Stomach (tissue), 9 donors: ENCODE measurements around the gene BAIAP3. TPM values are rescaled to one million over a fixed set of nuclear protein-coding genes. Genes with fewer than 3 reads are reported as not detected.

ENCODE experiments used
- DNase-seq, 2 donors: peaks; one replicate each; pipeline versions ENCODE4 v3.0.0 to v3.0.0-alpha.2; 2013 to 2019
- H3K27ac ChIP-seq, 5 donors: fragments of 200-600 bp in 4 of 5; sonication (generic) in 4 of 5; one replicate each; pipeline ENCODE4 v1.5.1; 2013 to 2019; ENCODE audit warnings: mild to moderate bottlenecking in 1 of 5, moderate library complexity in 1 of 5
- H3K27me3 ChIP-seq, 3 donors: fragments of 200-600 bp; sonication (generic); one replicate each; pipeline ENCODE4 v1.5.1; 2017 to 2019; ENCODE audit warnings: mixed run types in 1 of 3
- H3K36me3 ChIP-seq, 4 donors: fragments of 200-600 bp; sonication (generic); 1 replicate in 3 of 4; 2 replicates in 1 of 4; pipeline ENCODE4 v1.5.1; 2016 to 2019
- H3K4me1 ChIP-seq, 4 donors: fragments of 200-600 bp; sonication (generic); one replicate each; pipeline ENCODE4 v1.5.1; 2016 to 2019
- H3K4me3 ChIP-seq, 4 donors: fragments of 200-600 bp; sonication (generic) in 3 of 4; one replicate each; pipeline ENCODE4 v1.5.1; 2016 to 2019; ENCODE audit warnings: mild to moderate bottlenecking in 1 of 4
- H3K9me3 ChIP-seq, 4 donors: fragments of 200-600 bp; sonication (generic); one replicate each; pipeline ENCODE4 v1.5.1; 2016 to 2019
- EP300 ChIP-seq: sonication (generic); formaldehyde crosslinking; IDR thresholded peaks from one replicate; pipeline ENCODE4 v1.6.1; 2017; ENCODE audit warnings: antibody characterized with exemption
- POLR2A ChIP-seq, 4 donors: fragments of 450-650 bp; IDR thresholded peaks; one replicate each; pipeline ENCODE4 v1.6.1; 2016; ENCODE audit warnings: antibody characterized with exemption in 4 of 4, control low read depth in 2 of 4, mild to moderate bottlenecking in 1 of 4, moderate library complexity in 1 of 4
- POLR2AphosphoS5 ChIP-seq, 3 donors: sonication (generic); formaldehyde crosslinking; IDR thresholded peaks; one replicate each; pipeline ENCODE4 v1.6.1; 2016; ENCODE audit warnings: antibody characterized with exemption in 3 of 3
- WGBS, 5 donors: extraction: QIAGEN DNeasy Blood & Tissue Kit in 3 of 5; methylation state at CpG; one replicate each; pipeline versions ENCODE4 v1.1.5 to v1.1.7; 2013 to 2018; 5-methylcytosine and 5-hydroxymethylcytosine counted together
- intact Hi-C: fragments of 100-400 bp; cut with DNase I; formaldehyde crosslinking; loops from one replicate; pipeline ENCODE4 v1.15.1; 2023; ENCODE audit warnings: low total_unique reads
- polyA plus RNA-seq, 3 donors: library from polyadenylated mRNA; stranded (reverse); fragments of 200-250 nt; gene quantifications; one replicate each; pipeline ENCODE4 v1.2.3, GENCODE V29; 2013
- total RNA-seq, 5 donors: library from RNA; depleted of rRNA; stranded (reverse); fragments of >200 nt; gene quantifications; one replicate each; pipeline versions ENCODE4 v1.1.0 to v1.2.3, GENCODE V29; 2014 to 2016
- TF ChIP-seq, protein P1 (sequence below), 7 experiments: fragments of 450-650 bp in 4 of 7; fragments of 200-600 bp in 3 of 7; sonication (generic) in 3 of 7; IDR thresholded peaks; one replicate each; pipeline ENCODE4 v1.5.1; 2016 to 2019; ENCODE audit warnings: antibody characterized with exemption in 7 of 7, control low read depth in 2 of 7, mild to moderate bottlenecking in 1 of 7
- donor health status: healthy with polysubstance abuse.
- donor health status: Bipolar disorder and iron deficiency.
- donor health status: healthy.

The BAIAP3 gene
- total and polyA plus RNA-seq, 8 donors = 1.5 to 94.7 (median 4.2) TPM

DNA sequence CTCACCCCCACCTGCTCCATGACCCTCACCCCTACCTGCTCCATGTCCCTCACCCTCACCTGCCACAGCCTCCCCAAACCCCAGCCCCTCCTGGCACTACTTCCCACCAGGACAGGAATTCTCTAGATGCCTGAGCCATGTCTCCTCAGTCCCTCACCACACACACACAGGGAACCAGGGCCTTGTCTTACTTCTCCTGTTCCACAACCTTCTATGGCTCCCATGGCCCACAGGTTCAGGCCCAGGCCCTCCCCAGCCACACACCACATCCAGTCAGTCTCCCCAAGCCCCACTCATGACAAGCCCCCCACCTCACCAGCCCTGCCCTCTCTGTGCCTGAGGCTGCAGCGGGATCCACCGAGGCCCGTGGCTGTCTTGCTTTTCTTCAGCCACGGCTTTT, 27.1 kb upstream of the BAIAP3 start:
- WGBS, 5 donors = 67 to 72% (median 70%) methylated on average over 4 of the region's 4 CpGs
- TF ChIP-seq EP300 = no peak
- TF ChIP-seq, protein P1, sequence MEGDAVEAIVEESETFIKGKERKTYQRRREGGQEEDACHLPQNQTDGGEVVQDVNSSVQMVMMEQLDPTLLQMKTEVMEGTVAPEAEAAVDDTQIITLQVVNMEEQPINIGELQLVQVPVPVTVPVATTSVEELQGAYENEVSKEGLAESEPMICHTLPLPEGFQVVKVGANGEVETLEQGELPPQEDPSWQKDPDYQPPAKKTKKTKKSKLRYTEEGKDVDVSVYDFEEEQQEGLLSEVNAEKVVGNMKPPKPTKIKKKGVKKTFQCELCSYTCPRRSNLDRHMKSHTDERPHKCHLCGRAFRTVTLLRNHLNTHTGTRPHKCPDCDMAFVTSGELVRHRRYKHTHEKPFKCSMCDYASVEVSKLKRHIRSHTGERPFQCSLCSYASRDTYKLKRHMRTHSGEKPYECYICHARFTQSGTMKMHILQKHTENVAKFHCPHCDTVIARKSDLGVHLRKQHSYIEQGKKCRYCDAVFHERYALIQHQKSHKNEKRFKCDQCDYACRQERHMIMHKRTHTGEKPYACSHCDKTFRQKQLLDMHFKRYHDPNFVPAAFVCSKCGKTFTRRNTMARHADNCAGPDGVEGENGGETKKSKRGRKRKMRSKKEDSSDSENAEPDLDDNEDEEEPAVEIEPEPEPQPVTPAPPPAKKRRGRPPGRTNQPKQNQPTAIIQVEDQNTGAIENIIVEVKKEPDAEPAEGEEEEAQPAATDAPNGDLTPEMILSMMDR (IDR thresholded peaks at IDR 0.05) = no peak
- no peak for TF ChIP-seq POLR2AphosphoS5 (IDR thresholded peaks at IDR 0.05)
- no peak for TF ChIP-seq POLR2A (IDR thresholded peaks at IDR 0.05)
- Histone ChIP-seq H3K36me3 (no peaks in the 10 kb centered on the region), H3K27me3 (peaks cover 0 to 23% (median 4%) of the 10 kb centered on the region in 3 donors), H3K27ac (no peak overlapping the region), H3K4me3 (no peak overlapping the region), H3K9me3 (no peaks in the 10 kb centered on the region), H3K4me1 (peaks cover 15 to 37% (median 30%) of the 10 kb centered on the region in 4 donors)
- no peak for DNase-seq
- intact Hi-C loops = no loop called here

DNA sequence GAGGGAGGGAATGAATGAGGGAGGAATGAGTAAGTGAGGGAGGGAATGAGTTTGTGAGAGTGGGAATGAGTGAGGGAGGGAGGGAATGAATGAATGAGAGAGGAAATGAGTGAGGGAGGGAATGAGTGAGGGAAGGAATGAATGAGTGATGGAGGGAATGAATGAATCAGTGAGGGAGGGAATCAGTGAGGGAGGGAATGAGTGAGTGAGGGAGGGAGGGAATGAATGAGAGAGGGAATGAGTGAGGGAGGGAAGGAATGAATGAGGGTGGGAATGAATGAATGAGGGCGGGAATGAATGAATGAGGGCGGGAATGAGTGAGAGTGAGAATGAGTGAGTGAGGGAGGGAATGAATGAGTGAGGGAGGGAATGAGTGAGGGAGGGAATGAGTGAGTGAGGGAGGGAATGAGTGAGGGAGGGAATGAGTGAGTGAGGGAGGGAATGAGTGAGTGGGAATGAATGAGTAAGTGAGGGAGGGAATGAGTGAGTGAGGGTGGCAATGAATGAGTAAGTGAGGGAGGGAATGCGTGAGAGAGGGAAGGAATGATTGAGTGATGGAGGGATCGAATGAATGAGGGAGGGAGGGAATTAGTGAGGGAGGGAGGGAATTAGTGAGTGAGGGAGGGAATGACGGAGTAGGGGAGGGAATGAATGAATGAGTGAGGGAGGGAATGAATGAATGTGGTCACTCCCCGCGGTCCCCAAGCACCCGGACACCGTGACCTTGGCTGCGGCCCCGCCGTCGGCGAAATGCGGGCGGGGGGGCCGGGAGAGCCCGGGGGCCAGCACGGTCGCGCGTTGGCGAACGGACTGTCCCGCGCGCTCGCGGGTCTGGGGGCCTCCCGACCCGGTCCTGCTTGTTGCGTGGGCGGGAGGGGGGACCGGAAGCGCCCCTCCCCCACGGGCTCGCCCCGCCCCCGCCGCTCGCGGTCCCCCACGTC, 25.1 kb upstream of the BAIAP3 start:
- H3K4me3 ChIP-seq = peak overlapping the region; percentile 79 to 97 (median 86)
- peaks cover 28 to 48% (median 41%) of the 10 kb centered on the region in 4 donors for H3K4me1 ChIP-seq
- TF ChIP-seq, protein P1 (IDR thresholded peaks at IDR 0.05) = no peak
- no peak for TF ChIP-seq POLR2AphosphoS5 (IDR thresholded peaks at IDR 0.05)
- no peak for TF ChIP-seq POLR2A (IDR thresholded peaks at IDR 0.05)
- TF ChIP-seq EP300 = no peak
- H3K27me3 ChIP-seq = peaks cover 0 to 5% (median 0%) of the 10 kb centered on the region in 3 donors
- peaks cover 0 to 12% (median 9%) of the 10 kb centered on the region in 4 donors for H3K36me3 ChIP-seq
- intact Hi-C loops = no loop called here
- H3K27ac ChIP-seq = peak overlapping the region; percentile 75 to 98 (median 95)
- H3K9me3 ChIP-seq = no peaks in the 10 kb centered on the region
- no peak for DNase-seq
- WGBS, 5 donors = 5 to 7% (median 6%) methylated on average over 27 to 42 of the region's 43 CpGs

DNA sequence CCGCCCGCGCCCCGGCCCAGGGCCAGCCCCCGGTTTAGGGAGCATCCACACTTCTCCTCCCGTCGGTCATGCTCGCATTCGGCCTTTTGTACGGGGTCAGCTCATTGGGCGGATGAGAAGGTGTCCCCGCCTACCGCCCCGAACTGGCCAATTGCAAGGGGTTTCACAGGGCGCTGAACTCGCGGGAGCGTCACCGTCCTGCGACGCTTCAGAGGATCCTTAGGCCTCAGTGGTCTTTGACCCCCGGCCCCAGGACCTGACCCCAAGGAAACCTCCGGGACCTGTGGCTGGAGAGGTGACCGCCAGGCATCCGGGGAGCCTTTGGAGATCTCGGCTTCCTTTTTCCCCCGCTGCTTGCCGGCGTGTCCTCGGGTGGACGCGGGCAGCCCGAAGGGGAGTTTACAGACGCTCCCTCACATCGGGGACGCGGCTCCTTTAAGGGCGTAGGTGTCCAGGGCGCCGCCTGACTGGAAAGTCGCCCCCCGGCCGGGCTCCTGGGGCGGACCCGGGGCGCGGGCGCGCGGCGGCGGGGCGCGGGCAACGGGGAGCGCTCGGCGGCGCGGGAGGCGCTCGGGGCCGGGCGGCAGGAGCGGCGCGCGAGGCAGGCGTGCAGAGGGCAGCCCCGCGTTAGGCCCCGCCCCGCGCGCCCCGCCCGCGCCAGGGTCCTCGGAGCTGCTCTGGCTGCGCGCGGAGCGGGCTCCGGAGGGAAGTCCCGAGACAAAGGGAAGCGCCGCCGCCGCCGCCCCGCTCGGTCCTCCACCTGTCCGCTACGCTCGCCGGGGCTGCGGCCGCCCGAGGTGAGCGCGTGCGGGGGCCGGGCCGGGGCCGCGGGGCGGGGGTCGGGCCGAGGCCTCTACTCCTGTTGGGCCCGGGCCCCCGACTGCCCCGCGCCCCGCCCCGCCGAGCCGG, 24.2 kb upstream of the BAIAP3 start, which contains the start of gene UBE2I:
TSS of gene UBE2I (plus strand) at position 660 of the 909 bp plus-strand sequence. CDS start 4,395 bp downstream, outside the sequence.
- 0 to 1% (median 0%) methylated on average over 26 to 117 of the region's 117 CpGs for WGBS, 5 donors
- Histone ChIP-seq H3K36me3 (peaks cover 6 to 21% (median 17%) of the 10 kb centered on the region in 4 donors), H3K4me1 (peaks cover 30 to 50% (median 43%) of the 10 kb centered on the region in 4 donors), H3K27ac (peak within 1 kb of the TSS; percentile 92 to 99 (median 97)), H3K9me3 (no peaks in the 10 kb centered on the region), H3K4me3 (peak within 1 kb of the TSS; percentile 79 to 97 (median 86)), H3K27me3 (no peaks in the 10 kb centered on the region)
- peak; percentile 96 to 98 for DNase-seq
- intact Hi-C loops = no loop called here
- TF ChIP-seq, protein P1 (IDR thresholded peaks at IDR 0.05) = no peak
- TF ChIP-seq POLR2AphosphoS5 (IDR thresholded peaks at IDR 0.05) = peak; percentile 12 to 65 (median 49)
